Measurements from ENCODE around the gene NPC1L1.

NPC1L1 gene

GRCh38 chr7:44538798-44539668, 2.1 kb downstream of the NPC1L1 start:
- Histone ChIP-seq H3K27me3 (ENCODE audit: insufficient read depth, low read depth, severe bottlenecking) (no peaks in the 10 kb centered on the region), H3K27ac (no peak overlapping the region), H3K4me3 (ENCODE audit: low read depth, low read length) (no peak overlapping the region), H3K9me3 (ENCODE audit: severe bottlenecking) (no peaks in the 10 kb centered on the region), H3K36me3 (no peaks in the 10 kb centered on the region)
- no peak for TF ChIP-seq CTCF (IDR thresholded peaks at IDR 0.05; ENCODE audit: low read depth, low read length)
- DNase-seq = no peak

- H3K4me3 ChIP-seq (ENCODE audit: low read depth, low read length) = no peak overlapping the region
- no peak for TF ChIP-seq CTCF (IDR thresholded peaks at IDR 0.05; ENCODE audit: low read depth, low read length)
- no peak for DNase-seq
- no peaks in the 10 kb centered on the region for H3K27me3 ChIP-seq (ENCODE audit: insufficient read depth, low read depth, severe bottlenecking)
- H3K9me3 ChIP-seq (ENCODE audit: severe bottlenecking) = no peaks in the 10 kb centered on the region
- no peaks in the 10 kb centered on the region for H3K36me3 ChIP-seq
- H3K27ac ChIP-seq = no peak overlapping the region
Measured at GRCh38 chr7:44538093-44538797, 2.9 kb downstream of the NPC1L1 start.

GRCh38 chr7:44537442-44537841, 3.7 kb downstream of the NPC1L1 start:
- Histone ChIP-seq H3K9me3 (ENCODE audit: severe bottlenecking) (no peaks in the 10 kb centered on the region), H3K4me3 (ENCODE audit: low read depth, low read length) (no peak overlapping the region), H3K27ac (no peak overlapping the region), H3K36me3 (no peaks in the 10 kb centered on the region), H3K27me3 (ENCODE audit: insufficient read depth, low read depth, severe bottlenecking) (no peaks in the 10 kb centered on the region)
- DNase-seq = no peak
- TF ChIP-seq CTCF (IDR thresholded peaks at IDR 0.05; ENCODE audit: low read depth, low read length) = no peak

GRCh38 chr7:44536090-44536489, 5.0 kb downstream of the NPC1L1 start:
- Histone ChIP-seq H3K27ac (no peak overlapping the region), H3K27me3 (ENCODE audit: insufficient read depth, low read depth, severe bottlenecking) (no peaks in the 10 kb centered on the region), H3K4me3 (ENCODE audit: low read depth, low read length) (no peak overlapping the region), H3K9me3 (ENCODE audit: severe bottlenecking) (no peaks in the 10 kb centered on the region), H3K36me3 (no peaks in the 10 kb centered on the region)
- TF ChIP-seq CTCF (IDR thresholded peaks at IDR 0.05; ENCODE audit: low read depth, low read length) = no peak
- DNase-seq = no peak

GRCh38 chr7:44535348-44536064, 5.6 kb downstream of the NPC1L1 start:
- H3K36me3 ChIP-seq = no peaks in the 10 kb centered on the region
- TF ChIP-seq CTCF (IDR thresholded peaks at IDR 0.05; ENCODE audit: low read depth, low read length) = no peak

More at GRCh38 chr7:44535348-44536064, 5.6 kb downstream of the NPC1L1 start:
- no peak overlapping the region for H3K27ac ChIP-seq
- no peak overlapping the region for H3K4me3 ChIP-seq (ENCODE audit: low read depth, low read length)
- DNase-seq = no peak
- no peaks in the 10 kb centered on the region for H3K9me3 ChIP-seq (ENCODE audit: severe bottlenecking)
- no peaks in the 10 kb centered on the region for H3K27me3 ChIP-seq (ENCODE audit: insufficient read depth, low read depth, severe bottlenecking)

Measured in WERI-Rb-1 (cell line).